PC-3 (cell line): ENCODE measurements around the gene NOSIP.

Experiments
- EZH2 ChIP-seq: fragments of 300-600 bp; sonication (generic); IDR thresholded peaks from one replicate; pipeline ENCODE4 v1.6.1; 2017; ENCODE audit warnings: antibody characterized with exemption, mild to moderate bottlenecking, low read length; ENCODE audit not compliant: unreplicated experiment
- TF ChIP-seq, protein P1 (sequence below): fragments of 300-600 bp; sonication (generic); conservative IDR thresholded peaks from 2 replicates; pipeline ENCODE4 v1.5.1; 2017; ENCODE audit warnings: antibody characterized with exemption, low read depth, mild to moderate bottlenecking, low read length

DNA sequence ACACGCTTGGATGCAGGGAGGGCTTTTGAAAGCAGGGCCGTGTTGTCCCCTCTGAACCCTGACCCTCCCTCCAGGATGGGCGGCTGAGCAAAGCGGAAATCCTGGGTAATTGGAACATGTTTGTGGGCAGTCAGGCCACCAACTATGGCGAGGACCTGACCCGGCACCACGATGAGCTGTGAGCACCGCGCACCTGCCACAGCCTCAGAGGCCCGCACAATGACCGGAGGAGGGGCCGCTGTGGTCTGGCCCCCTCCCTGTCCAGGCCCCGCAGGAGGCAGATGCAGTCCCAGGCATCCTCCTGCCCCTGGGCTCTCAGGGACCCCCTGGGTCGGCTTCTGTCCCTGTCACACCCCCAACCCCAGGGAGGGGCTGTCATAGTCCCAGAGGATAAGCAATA is 37.3 kb downstream of the NOSIP start:
- TF ChIP-seq, protein P1, sequence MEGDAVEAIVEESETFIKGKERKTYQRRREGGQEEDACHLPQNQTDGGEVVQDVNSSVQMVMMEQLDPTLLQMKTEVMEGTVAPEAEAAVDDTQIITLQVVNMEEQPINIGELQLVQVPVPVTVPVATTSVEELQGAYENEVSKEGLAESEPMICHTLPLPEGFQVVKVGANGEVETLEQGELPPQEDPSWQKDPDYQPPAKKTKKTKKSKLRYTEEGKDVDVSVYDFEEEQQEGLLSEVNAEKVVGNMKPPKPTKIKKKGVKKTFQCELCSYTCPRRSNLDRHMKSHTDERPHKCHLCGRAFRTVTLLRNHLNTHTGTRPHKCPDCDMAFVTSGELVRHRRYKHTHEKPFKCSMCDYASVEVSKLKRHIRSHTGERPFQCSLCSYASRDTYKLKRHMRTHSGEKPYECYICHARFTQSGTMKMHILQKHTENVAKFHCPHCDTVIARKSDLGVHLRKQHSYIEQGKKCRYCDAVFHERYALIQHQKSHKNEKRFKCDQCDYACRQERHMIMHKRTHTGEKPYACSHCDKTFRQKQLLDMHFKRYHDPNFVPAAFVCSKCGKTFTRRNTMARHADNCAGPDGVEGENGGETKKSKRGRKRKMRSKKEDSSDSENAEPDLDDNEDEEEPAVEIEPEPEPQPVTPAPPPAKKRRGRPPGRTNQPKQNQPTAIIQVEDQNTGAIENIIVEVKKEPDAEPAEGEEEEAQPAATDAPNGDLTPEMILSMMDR: no peak
- TF ChIP-seq EZH2: no peak
